AG09319 (cell line): ENCODE data around the gene GNPAT.

Experiments used
- DNase-seq: peaks from one replicate; pipeline ENCODE4 v3.0.0-alpha.2; 2010; ENCODE audit warnings: low read depth; ENCODE audit errors: extremely low read depth
- TF ChIP-seq, protein P1 (sequence below): IDR thresholded peaks from 2 replicates; pipeline ENCODE4 v1.5.1; 2011; ENCODE audit warnings: low read depth, mild to moderate bottlenecking, inconsistent platforms, low read length, moderate library complexity

Gene GNPAT

DNA sequence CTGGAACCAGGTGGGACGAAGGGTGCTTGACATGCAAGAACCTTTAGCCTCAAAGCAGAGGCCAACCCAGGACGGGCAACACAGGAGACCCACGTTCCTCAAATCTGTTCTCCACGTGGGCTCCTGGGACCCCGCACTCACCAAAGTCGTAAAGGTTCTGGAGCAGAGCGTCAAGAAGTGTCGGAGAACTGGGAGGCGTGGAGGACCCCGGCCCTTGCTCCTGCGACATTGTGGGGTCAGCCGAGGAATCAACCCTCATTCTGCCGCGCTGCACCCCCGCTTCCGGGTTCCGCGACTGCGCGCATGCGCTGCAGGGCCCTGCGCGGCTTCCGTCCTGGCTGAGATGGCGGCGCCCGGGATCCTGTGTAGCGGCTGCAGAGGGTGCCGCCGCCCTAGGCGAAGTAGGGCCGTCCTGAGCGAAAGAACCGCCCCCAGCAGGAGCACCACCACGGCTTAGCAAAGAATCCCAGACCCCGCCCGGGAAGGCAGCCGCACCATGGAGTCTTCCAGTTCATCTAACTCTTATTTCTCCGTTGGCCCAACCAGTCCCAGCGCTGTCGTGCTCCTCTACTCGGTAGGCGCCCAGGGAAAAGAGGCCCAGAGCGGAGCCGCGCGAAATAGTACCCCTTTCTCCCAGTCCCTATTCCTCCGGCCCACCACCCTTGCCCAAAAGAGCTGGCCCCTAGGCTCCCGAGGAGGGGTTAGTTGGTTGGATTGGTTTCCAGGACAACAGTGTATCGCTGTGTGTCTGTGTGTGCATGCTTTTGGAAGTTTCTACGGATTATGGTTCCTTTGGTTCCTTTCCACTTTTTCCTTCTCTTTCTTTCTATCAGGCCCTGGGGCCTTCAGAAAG, at the start of gene GNPAT:
TSS of gene GNPAT (plus strand) at position 330 of the 853 bp plus-strand sequence. CDS start at position 497, 167 bp downstream.
- TF ChIP-seq, protein P1, sequence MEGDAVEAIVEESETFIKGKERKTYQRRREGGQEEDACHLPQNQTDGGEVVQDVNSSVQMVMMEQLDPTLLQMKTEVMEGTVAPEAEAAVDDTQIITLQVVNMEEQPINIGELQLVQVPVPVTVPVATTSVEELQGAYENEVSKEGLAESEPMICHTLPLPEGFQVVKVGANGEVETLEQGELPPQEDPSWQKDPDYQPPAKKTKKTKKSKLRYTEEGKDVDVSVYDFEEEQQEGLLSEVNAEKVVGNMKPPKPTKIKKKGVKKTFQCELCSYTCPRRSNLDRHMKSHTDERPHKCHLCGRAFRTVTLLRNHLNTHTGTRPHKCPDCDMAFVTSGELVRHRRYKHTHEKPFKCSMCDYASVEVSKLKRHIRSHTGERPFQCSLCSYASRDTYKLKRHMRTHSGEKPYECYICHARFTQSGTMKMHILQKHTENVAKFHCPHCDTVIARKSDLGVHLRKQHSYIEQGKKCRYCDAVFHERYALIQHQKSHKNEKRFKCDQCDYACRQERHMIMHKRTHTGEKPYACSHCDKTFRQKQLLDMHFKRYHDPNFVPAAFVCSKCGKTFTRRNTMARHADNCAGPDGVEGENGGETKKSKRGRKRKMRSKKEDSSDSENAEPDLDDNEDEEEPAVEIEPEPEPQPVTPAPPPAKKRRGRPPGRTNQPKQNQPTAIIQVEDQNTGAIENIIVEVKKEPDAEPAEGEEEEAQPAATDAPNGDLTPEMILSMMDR, result no peak
- peak; percentile 60 for DNase-seq

DNA sequence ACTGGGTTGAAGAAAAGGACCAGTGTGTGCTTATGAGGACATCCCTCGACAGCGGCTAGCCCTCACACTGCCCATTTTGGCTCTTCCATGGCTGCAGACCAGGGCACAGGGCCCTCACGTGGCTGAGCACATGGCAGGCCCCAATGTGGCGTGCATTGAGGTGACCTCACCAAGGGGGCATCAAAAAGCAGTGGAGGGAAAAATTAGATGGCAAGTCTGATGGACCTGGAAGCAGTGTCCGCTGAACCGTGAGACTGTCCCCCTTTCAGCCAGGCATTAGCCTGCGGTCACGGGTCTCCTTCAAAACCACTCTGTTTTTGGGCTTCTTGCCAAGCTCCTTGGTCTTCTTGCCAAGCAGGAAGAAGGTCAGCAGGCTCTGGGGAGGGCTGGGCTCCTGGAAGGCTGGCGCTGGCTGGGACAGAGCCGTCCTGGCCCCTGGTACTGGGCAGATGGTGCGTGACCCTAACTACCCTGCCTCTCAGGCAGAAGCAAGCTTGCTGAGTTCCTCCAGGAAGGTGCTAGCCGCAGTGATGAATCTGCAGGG, 48.3 kb upstream of the GNPAT start:
- TF ChIP-seq, protein P1, result no peak
- no peak for DNase-seq

DNA sequence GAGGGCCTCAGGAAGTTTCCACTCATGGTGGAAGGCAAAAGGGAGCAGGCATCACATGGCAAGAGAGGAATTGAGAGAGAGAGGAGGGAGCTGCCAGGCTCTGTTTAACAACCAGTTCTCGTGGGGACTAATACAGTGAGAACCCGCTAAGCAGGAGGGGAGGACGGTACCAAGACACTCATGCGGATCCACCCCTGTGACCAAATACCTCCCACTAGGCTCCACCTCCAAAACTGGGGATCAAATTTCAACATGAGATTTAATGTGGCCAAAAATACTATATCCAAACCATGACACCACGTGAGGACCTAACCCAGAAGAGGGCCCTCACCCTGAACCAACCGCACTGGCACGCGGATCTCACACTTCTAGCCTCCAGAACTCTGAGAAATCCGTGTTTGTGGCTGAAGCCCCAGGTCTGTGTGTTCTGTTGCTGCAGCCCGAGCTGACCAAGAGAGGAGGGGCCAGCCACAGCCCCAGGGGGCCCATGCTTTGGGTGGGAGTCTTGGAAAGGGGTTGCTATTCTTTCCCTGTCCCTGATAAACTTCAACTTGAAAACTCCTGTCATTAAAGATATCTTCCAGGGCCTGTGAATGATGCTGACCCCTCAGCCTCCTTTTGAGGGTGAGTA, 47.2 kb upstream of the GNPAT start:
- DNase-seq, result no peak
- TF ChIP-seq, protein P1, result no peak

DNA sequence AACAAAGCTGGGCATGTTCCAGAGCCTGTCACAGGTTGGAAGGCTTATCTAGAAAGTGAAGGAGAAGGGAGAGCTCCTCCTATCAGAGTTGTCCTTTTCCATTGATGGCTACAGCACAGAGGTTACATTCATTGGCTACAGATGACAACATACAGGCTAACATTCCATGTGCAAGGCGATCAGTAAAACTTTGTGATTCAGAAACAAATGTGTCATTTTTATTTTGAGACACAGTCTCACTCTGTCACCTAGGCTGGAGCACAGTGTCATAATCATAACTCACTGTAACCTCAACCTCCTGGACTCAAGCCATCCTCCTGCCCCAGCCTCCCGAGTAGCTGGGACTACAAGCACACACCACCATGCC, 46.6 kb upstream of the GNPAT start:
- no peak for DNase-seq
- TF ChIP-seq, protein P1, result no peak

DNA sequence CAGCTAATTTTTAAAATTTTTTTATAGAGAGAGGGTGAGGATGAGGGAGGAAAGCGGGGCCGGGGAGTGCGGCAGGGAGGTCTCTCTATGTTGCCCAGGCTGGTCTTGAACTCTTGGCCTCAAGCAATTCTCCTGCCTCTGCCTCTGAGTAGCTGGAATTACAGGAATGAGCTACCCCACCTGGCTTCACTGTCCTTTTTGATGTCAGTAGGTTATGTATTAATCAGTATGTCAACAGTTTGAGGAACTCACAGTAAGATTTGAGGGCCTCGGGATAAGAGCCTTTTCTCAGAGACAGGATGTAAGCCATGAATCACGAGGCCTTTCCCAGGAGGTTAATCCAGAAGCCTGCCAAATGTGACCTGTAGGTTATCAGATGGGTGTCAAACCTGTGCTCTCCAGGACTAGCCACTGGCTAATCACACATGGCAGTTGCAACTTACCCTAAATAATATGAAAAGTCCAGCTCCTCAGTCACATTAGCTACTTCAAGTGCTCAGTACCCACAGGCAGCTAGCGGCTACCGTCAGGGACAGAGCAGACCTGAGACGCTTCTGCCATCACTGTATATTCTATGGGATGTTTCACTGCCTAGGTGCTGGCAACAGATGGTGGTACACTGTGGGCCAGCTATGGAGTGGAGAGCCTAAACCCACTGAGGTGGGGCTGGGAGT, 46.0 kb upstream of the GNPAT start:
- TF ChIP-seq, protein P1, result no peak
- DNase-seq, result no peak

DNA sequence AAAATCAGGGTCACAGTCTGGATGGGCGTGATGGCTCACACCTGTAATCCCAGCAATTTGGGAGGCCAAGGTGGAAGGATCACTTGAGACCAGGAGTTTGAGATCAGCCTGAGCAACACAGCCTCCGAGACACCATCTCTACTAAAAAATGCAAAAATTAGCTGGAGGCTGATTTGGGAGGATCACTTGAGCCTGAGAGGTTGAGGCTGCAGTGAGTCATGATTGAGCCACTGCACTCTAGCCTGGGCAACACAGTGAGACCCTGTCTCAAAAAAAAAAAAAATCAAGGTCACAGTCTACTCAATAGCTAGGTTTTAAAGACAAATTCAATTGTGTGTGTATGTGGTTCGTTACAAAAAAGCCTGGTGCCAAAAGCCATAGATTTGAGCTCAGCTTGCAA, 44.7 kb upstream of the GNPAT start:
- no peak for DNase-seq
- TF ChIP-seq, protein P1, result no peak
